Nephron (organoid): ENCODE results near the gene RNF144A.
"Not testable (repeated sequence)": the region's sequence is repeated elsewhere in the genome, so short reads cannot be mapped to it uniquely, and the experiment has no call there.

ENCODE experiments used
- H3K27ac Mint-ChIP-seq, 3 experiments: 2 replicates each; pipeline ENCODE4 v1.8.0; 2020; ENCODE audit warnings: mixed read lengths in 3 of 3, mild to moderate bottlenecking in 2 of 3, moderate library complexity in 1 of 3
- H3K27me3 Mint-ChIP-seq: 2 replicates; pipeline ENCODE4 v1.8.0; 2021; ENCODE audit warnings: low read depth, mild to moderate bottlenecking, moderate library complexity, mixed read lengths
- H3K36me3 Mint-ChIP-seq: 2 replicates; pipeline ENCODE4 v1.8.0; 2020; ENCODE audit warnings: low read depth, mixed read lengths
- H3K4me1 Mint-ChIP-seq: 2 replicates; pipeline ENCODE4 v1.8.0; 2020; ENCODE audit warnings: mixed read lengths
- H3K4me3 Mint-ChIP-seq, 3 experiments: 2 replicates each; pipeline ENCODE4 v1.8.0; 2020; ENCODE audit warnings: mild to moderate bottlenecking in 3 of 3, mixed read lengths in 3 of 3, moderate library complexity in 2 of 3
- H3K9me3 Mint-ChIP-seq: 2 replicates; pipeline ENCODE4 v1.8.0; 2020; ENCODE audit warnings: mixed read lengths
- CTCF ChIP-seq, 3 experiments: fragments of 200-600 bp; sonication (generic); IDR thresholded peaks; one replicate each; pipeline ENCODE4 v1.5.0; 2021; ENCODE audit warnings: antibody characterized with exemption in 3 of 3; ENCODE audit not compliant: unreplicated experiment in 3 of 3

RNF144A gene

GRCh38 chr2:6932206-6932605 lies 15.0 kb downstream of the RNF144A start:
- Mint-ChIP-seq H3K36me3 (peaks cover 22% of the 10 kb centered on the region), H3K27ac (no peak overlapping the region), H3K9me3 (peaks cover 3% of the 10 kb centered on the region), H3K4me3 (no peak overlapping the region), H3K4me1 (peaks cover 37% of the 10 kb centered on the region), H3K27me3 (no peaks in the 10 kb centered on the region)
- no peak for TF ChIP-seq CTCF (IDR thresholded peaks at IDR 0.05; ENCODE audit: unreplicated experiment in 3 of 3)

- H3K9me3 Mint-ChIP-seq: peaks cover 3% of the 10 kb centered on the region
- no peaks in the 10 kb centered on the region for H3K27me3 Mint-ChIP-seq
- H3K4me1 Mint-ChIP-seq: peaks cover 40% of the 10 kb centered on the region
- peaks cover 22% of the 10 kb centered on the region for H3K36me3 Mint-ChIP-seq
- peak overlapping the region in 1 of 3 experiments; percentile 1 for H3K27ac Mint-ChIP-seq
- H3K4me3 Mint-ChIP-seq: no peak overlapping the region
- TF ChIP-seq CTCF (IDR thresholded peaks at IDR 0.05; ENCODE audit: unreplicated experiment in 3 of 3): no peak
Observed at GRCh38 chr2:6932828-6933227, 15.6 kb downstream of the RNF144A start.

GRCh38 chr2:6933911-6934310 lies 16.7 kb downstream of the RNF144A start:
- TF ChIP-seq CTCF (IDR thresholded peaks at IDR 0.05; ENCODE audit: unreplicated experiment in 3 of 3): no peak
- Mint-ChIP-seq H3K27me3 (no peaks in the 10 kb centered on the region), H3K9me3 (peaks cover 3% of the 10 kb centered on the region), H3K4me3 (no peak overlapping the region), H3K36me3 (peaks cover 15% of the 10 kb centered on the region), H3K27ac (no peak overlapping the region), H3K4me1 (peaks cover 36% of the 10 kb centered on the region)

GRCh38 chr2:6934345-6934744 lies 17.1 kb downstream of the RNF144A start:
- H3K4me1 Mint-ChIP-seq: peaks cover 36% of the 10 kb centered on the region
- H3K4me3 Mint-ChIP-seq: no peak overlapping the region
- H3K27ac Mint-ChIP-seq: no peak overlapping the region
- H3K27me3 Mint-ChIP-seq: no peaks in the 10 kb centered on the region
- peaks cover 3% of the 10 kb centered on the region for H3K9me3 Mint-ChIP-seq
- no peak for TF ChIP-seq CTCF (IDR thresholded peaks at IDR 0.05; ENCODE audit: unreplicated experiment in 3 of 3)
- peaks cover 15% of the 10 kb centered on the region for H3K36me3 Mint-ChIP-seq

GRCh38 chr2:6934758-6935651 lies 17.8 kb downstream of the RNF144A start:
- no peaks in the 10 kb centered on the region for H3K27me3 Mint-ChIP-seq
- H3K4me3 Mint-ChIP-seq: no peak overlapping the region
- peaks cover 3% of the 10 kb centered on the region for H3K9me3 Mint-ChIP-seq
- H3K36me3 Mint-ChIP-seq: peaks cover 15% of the 10 kb centered on the region
- no peak for TF ChIP-seq CTCF (IDR thresholded peaks at IDR 0.05; ENCODE audit: unreplicated experiment in 3 of 3)
- H3K27ac Mint-ChIP-seq: no peak overlapping the region
- peaks cover 30% of the 10 kb centered on the region for H3K4me1 Mint-ChIP-seq

DNA sequence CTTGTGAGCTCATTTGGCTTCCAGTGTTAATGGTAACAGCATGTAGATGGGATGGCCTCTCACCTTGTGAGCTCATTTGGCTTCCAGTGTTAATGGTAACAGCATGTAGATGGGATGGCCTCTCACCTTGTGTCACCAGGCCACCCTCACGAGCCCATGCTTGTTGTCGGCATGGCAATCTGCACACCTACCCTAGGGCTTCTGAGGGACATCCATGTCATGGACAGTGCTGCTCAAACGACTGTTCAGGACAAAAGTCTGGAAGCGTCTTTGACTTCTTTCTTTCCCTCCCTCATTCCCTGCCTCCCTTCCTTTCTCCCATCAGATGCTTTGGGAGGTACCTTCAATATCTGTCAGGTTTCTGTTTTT lies 18.4 kb downstream of the RNF144A start:
- peaks cover 15% of the 10 kb centered on the region for H3K36me3 Mint-ChIP-seq
- H3K27me3 Mint-ChIP-seq, H3K9me3 Mint-ChIP-seq, H3K4me3 Mint-ChIP-seq: not testable (repeated sequence)
- peaks cover 32% of the 10 kb centered on the region for H3K4me1 Mint-ChIP-seq
- peak overlapping the region in 1 of 3 experiments; percentile 12 for H3K27ac Mint-ChIP-seq
